Right hindlimb (tissue), 1 donor: ENCODE measurements around the gene EPYC.

Source experiments
- DNase-seq: peaks from one replicate; pipeline ENCODE4 v3.0.0-alpha.2; 2018

The EPYC gene

GRCh38 chr12:90953956-90954421, 50.8 kb downstream of the EPYC start:
- no peak for DNase-seq

GRCh38 chr12:90951432-90952105, 53.2 kb downstream of the EPYC start:
- DNase-seq, result no peak

- DNase-seq, result no peak
Observed at GRCh38 chr12:90947869-90948268, 56.9 kb downstream of the EPYC start.

- no peak for DNase-seq
Observed at GRCh38 chr12:90945070-90945649, 59.6 kb downstream of the EPYC start.

- no peak for DNase-seq
Observed at GRCh38 chr12:90943255-90943654, 61.5 kb downstream of the EPYC start.

GRCh38 chr12:90940872-90941499, 63.8 kb downstream of the EPYC start:
- no peak for DNase-seq

GRCh38 chr12:90939382-90939781, 65.4 kb downstream of the EPYC start:
- no peak for DNase-seq

- DNase-seq, result no peak
Observed at GRCh38 chr12:90938451-90938850, 66.3 kb downstream of the EPYC start.

GRCh38 chr12:90937651-90938050, 67.1 kb downstream of the EPYC start:
- DNase-seq, result no peak

- no peak for DNase-seq
Observed at GRCh38 chr12:90936230-90937005, 68.4 kb downstream of the EPYC start.

- no peak for DNase-seq
Observed at GRCh38 chr12:90925562-90925961, 79.2 kb downstream of the EPYC start.

- DNase-seq, result no peak
Observed at GRCh38 chr12:90924406-90924805, 80.4 kb downstream of the EPYC start.

GRCh38 chr12:90922145-90922627, 82.6 kb downstream of the EPYC start:
- DNase-seq, result no peak

GRCh38 chr12:90921536-90921935, 83.2 kb downstream of the EPYC start:
- DNase-seq, result no peak

GRCh38 chr12:90920222-90920621, 84.5 kb downstream of the EPYC start:
- DNase-seq, result no peak

- DNase-seq, result no peak
Observed at GRCh38 chr12:90917431-90917830, 87.3 kb downstream of the EPYC start.

GRCh38 chr12:90916516-90916915, 88.3 kb downstream of the EPYC start:
- no peak for DNase-seq

- no peak for DNase-seq
Observed at GRCh38 chr12:90915353-90915752, 89.4 kb downstream of the EPYC start.
